Mesothelial cell of epicardium (in vitro differentiated cells): Measurements from ENCODE around the gene SDK1. TPM values are rescaled to one million over a fixed set of nuclear protein-coding genes. Genes with fewer than 3 reads are reported as not detected.

Experiments
- DNase-seq, 2 experiments: peaks; one replicate each; pipeline ENCODE4 v3.0.0; 2021; ENCODE audit warnings: low spot score in 2 of 2; ENCODE audit not compliant: unreplicated experiment in 2 of 2
- H3K27ac Mint-ChIP-seq: 2 replicates; pipeline ENCODE4 v1.8.0; 2021; ENCODE audit warnings: mixed read lengths
- H3K27me3 Mint-ChIP-seq: 2 replicates; pipeline ENCODE4 v1.8.0; 2021; ENCODE audit warnings: low read depth, mixed read lengths
- H3K36me3 Mint-ChIP-seq: 2 replicates; pipeline ENCODE4 v1.8.0; 2021; ENCODE audit warnings: mixed read lengths
- H3K4me1 Mint-ChIP-seq: 2 replicates; pipeline ENCODE4 v1.8.0; 2021; ENCODE audit warnings: mixed read lengths
- H3K4me3 Mint-ChIP-seq: 2 replicates; pipeline ENCODE4 v1.8.0; 2021; ENCODE audit warnings: mild to moderate bottlenecking, moderate library complexity, mixed read lengths
- H3K9me3 Mint-ChIP-seq: 2 replicates; pipeline ENCODE4 v1.8.0; 2021; ENCODE audit warnings: mixed read lengths
- CTCF ChIP-seq: fragments of 200-600 bp; sonication (generic); IDR thresholded peaks from one replicate; pipeline ENCODE4 v1.5.0; 2021; ENCODE audit warnings: antibody characterized with exemption; ENCODE audit not compliant: unreplicated experiment
- total RNA-seq: library from RNA; stranded (reverse); gene quantifications from 3 replicates; pipeline ENCODE4 v1.2.1, GENCODE V29; 2021

SDK1 gene
- total RNA-seq, 1 donor from 2014 or later, result 12.8 TPM

DNA sequence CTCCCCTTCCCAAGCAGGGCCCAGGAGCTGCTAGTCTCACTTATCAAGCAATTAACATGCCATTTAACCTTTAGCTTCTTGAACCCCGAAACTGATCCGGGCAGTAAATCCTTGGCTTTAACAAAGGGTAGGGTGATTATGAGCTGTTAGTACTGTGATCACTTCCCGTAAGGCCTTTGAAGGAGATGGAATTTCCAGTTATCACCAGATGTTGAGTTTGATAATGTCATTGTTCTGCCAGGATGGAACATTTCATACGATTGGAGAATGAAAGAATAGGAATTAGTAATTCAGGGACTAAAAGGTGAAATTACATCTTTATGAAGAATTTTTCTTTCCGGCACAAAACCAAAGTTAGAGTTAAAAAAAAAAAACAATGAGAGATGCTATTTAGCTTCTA lies 810.1 kb downstream of the SDK1 start:
- peaks cover 4% of the 10 kb centered on the region for H3K9me3 Mint-ChIP-seq
- no peak overlapping the region for H3K4me3 Mint-ChIP-seq
- peaks cover 8% of the 10 kb centered on the region for H3K36me3 Mint-ChIP-seq
- no peak for DNase-seq
- TF ChIP-seq CTCF, result no peak
- H3K27ac Mint-ChIP-seq, result no peak overlapping the region
- H3K4me1 Mint-ChIP-seq, result no peaks in the 10 kb centered on the region
- H3K27me3 Mint-ChIP-seq, result no peaks in the 10 kb centered on the region

- Mint-ChIP-seq H3K9me3 (peaks cover 6% of the 10 kb centered on the region), H3K4me1 (no peaks in the 10 kb centered on the region), H3K36me3 (peaks cover 14% of the 10 kb centered on the region), H3K4me3 (no peak overlapping the region), H3K27ac (no peak overlapping the region), H3K27me3 (no peaks in the 10 kb centered on the region)
- TF ChIP-seq CTCF, result no peak
- no peak for DNase-seq
These were observed 812.2 kb downstream of the SDK1 start for GRCh38 chr7:4113271-4113670.

DNA sequence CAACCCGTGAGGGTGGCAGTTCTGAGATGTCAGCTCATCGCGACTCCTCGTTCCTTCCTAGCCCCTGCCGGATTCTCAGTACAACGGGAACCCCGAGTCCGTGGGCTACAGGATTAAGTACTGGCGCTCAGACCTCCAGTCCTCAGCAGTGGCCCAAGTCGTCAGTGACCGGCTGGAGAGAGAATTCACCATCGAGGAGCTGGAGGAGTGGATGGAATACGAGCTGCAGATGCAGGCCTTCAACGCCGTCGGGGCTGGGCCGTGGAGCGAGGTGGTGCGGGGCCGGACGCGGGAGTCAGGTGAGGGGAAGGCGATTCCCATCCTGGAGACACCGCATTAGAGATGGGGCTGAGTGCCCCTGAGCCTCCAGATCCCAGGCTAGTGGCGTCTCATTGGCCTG lies 812.9 kb downstream of the SDK1 start:
- no peak overlapping the region for H3K4me3 Mint-ChIP-seq
- peaks cover 12% of the 10 kb centered on the region for H3K9me3 Mint-ChIP-seq
- no peak for TF ChIP-seq CTCF
- H3K36me3 Mint-ChIP-seq, result peaks cover 19% of the 10 kb centered on the region
- DNase-seq, result no peak
- H3K27ac Mint-ChIP-seq, result no peak overlapping the region
- no peaks in the 10 kb centered on the region for H3K27me3 Mint-ChIP-seq
- H3K4me1 Mint-ChIP-seq, result no peaks in the 10 kb centered on the region

- Mint-ChIP-seq H3K27ac (no peak overlapping the region), H3K9me3 (peaks cover 23% of the 10 kb centered on the region), H3K4me1 (no peaks in the 10 kb centered on the region), H3K4me3 (no peak overlapping the region), H3K36me3 (peaks cover 27% of the 10 kb centered on the region), H3K27me3 (no peaks in the 10 kb centered on the region)
- no peak for TF ChIP-seq CTCF
- no peak for DNase-seq
These were observed 814.4 kb downstream of the SDK1 start for GRCh38 chr7:4115442-4115841.

DNA sequence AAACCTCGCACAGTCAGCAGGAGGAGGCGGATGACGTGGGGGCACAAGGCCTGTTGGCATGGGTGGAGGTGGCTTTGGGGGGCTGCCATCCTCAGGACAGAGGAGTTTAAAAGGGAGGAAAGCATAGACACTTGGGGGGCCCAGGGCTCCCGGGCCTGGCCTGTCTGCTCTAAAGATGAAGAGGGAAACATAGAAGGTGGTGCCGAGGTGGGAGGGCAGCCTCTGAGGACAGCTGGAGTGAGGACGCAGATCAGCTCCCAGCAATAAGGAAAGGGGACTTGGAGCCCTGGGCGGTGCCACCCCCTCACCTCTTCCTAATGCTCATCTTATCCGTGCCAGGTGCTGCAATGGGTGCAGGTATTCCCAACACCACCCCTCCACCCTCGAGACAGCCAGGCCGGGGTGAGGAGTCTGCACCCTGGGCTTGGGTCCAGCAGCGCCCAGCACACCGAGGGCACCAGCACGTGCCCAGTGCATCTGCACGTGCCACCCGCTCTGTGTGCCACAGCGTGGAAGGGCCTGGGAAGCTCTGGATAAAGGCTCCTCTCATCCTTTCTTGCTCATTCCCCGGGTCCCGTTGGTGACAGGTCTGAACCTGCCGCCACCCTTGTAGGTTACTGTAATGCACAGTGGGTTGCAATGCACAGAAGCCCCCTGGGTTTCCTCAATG lies 815.0 kb downstream of the SDK1 start:
- DNase-seq, result no peak
- Mint-ChIP-seq H3K4me1 (no peaks in the 10 kb centered on the region), H3K36me3 (peaks cover 27% of the 10 kb centered on the region), H3K9me3 (peaks cover 23% of the 10 kb centered on the region), H3K27ac (no peak overlapping the region), H3K4me3 (no peak overlapping the region), H3K27me3 (no peaks in the 10 kb centered on the region)
- no peak for TF ChIP-seq CTCF

- no peak for DNase-seq
- Mint-ChIP-seq H3K4me3 (no peak overlapping the region), H3K36me3 (peaks cover 26% of the 10 kb centered on the region), H3K27ac (no peak overlapping the region), H3K9me3 (peaks cover 35% of the 10 kb centered on the region), H3K4me1 (no peaks in the 10 kb centered on the region), H3K27me3 (no peaks in the 10 kb centered on the region)
- TF ChIP-seq CTCF, result no peak
These were observed 818.8 kb downstream of the SDK1 start for GRCh38 chr7:4119848-4120247.
